ENCODE measurements around the gene CCDC146.
"Not testable (repeated sequence)": the region's sequence is repeated elsewhere in the genome, so short reads cannot be mapped to it uniquely, and the experiment has no call there.

CCDC146 gene, protein sequence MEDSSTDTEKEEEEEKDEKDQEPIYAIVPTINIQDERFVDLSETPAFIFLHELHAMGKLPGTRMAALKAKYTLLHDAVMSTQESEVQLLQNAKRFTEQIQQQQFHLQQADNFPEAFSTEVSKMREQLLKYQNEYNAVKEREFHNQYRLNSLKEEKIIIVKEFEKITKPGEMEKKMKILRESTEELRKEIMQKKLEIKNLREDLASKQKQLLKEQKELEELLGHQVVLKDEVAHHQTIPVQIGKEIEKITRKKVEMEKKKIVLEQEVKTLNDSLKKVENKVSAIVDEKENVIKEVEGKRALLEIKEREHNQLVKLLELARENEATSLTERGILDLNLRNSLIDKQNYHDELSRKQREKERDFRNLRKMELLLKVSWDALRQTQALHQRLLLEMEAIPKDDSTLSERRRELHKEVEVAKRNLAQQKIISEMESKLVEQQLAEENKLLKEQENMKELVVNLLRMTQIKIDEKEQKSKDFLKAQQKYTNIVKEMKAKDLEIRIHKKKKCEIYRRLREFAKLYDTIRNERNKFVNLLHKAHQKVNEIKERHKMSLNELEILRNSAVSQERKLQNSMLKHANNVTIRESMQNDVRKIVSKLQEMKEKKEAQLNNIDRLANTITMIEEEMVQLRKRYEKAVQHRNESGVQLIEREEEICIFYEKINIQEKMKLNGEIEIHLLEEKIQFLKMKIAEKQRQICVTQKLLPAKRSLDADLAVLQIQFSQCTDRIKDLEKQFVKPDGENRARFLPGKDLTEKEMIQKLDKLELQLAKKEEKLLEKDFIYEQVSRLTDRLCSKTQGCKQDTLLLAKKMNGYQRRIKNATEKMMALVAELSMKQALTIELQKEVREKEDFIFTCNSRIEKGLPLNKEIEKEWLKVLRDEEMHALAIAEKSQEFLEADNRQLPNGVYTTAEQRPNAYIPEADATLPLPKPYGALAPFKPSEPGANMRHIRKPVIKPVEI

GRCh38 chr7:77121860-77122681 is at the start of gene CCDC146:
Gene CCDC146 (plus strand): TSS chr7:77122615. CDS start chr7:77167669, 45,054 bp downstream.
- peak; percentile 67 to 88 (median 80) for DNase-seq

DNA sequence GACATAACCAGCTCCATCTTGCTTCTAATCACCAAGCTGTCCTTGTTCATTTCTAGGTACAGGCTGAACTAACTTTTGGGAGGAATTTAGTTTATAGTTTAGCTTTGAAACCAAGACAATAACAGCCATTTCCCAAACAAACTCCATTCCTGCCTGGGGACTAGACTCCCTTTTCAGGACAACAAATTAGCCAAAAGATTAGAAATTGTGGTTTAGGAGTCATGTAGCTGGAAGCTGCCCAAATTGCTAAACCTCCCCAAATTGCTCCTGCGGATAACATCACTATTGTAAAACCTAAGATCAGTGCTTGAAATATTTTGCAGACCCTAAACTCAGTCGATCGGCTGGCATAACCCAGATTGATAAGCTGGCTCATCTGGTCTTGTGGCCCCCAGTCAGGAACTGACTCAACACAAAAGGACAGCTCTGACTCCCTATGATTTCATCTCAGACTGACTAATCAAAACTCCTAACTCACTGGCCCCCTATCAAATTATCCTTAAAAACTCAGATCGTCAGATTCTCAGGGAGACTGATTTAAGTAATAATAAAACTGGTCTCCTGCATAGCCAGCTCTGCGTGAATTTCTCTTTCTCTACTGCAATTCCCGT is 47.5 kb upstream of the CCDC146 start:
- DNase-seq: not testable (repeated sequence)

DNA sequence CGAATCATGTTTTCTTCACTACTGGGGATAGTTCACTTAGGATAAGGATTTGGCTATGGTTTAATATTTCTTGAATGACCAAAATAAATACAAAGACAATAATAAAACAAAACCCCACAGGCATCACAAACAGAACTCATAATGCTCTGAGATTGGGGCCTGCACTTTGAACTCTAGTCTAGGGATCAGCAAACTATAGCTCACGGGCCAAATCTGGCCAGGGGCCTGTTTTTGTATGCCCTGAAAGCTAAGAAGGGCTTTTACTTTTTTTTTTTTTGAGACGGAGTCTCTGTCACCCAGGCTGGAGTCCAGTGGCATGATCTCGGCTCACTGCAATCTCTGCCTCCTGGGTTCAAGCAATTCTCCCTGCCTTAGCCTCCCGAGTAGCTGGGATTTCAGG is 45.4 kb upstream of the CCDC146 start:
- not testable (repeated sequence) for DNase-seq

DNA sequence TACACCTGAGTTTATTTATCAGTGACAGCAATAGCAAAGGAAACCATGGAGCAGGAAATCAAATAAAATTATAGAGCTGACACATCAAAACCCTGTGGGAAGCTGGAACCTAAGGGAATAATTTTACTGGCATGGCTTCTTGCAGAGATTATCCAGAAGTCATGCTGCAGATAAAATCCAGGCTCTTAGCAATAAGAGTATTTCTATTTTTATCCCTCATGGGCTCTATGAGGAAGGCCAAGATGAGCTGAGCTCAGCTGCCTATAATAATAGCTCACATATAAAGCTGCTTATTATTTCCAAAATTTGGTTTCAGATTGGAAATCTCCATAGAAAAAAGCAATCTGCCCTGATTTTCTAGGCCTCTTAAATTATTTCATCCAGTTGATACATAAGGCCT is 43.3 kb upstream of the CCDC146 start:
- not testable (repeated sequence) for DNase-seq

DNA sequence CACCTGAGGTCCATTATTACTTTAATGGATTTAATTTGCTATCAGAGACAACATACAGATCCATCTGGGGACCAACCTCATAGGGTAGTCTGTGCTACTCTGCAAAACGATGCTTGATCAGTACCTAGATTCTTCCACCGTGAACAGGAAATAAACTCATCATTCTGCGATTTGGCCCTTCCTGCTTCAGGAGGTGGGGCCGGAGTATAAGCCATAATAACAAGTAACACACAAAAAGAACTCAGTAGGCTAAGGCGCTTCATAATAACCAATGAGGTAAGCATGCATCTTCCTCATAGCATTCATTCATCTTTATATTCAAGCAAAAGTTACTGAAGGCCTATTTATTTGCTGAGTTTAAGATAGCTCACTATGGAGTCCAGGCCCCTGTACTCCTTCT is 42.8 kb upstream of the CCDC146 start:
- DNase-seq: not testable (repeated sequence)

GRCh38 chr7:77080236-77080635 is 42.2 kb upstream of the CCDC146 start:
- not testable (repeated sequence) for DNase-seq

DNA sequence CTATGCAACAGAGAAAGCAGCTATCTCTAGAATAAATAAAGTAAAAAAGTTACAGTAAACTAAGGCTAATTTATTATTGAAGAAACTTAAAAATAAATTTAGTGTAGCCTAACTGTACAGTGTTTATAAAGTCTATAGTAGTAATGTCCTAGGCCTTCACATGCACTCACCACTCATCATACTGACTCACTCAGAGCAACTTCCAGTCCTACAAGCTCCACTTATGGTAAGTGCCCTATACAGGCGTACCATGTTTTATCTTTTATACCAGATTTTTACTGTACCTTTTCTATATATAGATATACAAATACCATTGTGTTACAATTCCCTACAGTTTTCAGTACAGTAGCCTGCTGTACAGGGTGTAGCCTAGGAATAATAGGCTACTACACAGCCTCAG is 40.2 kb upstream of the CCDC146 start:
- DNase-seq: not testable (repeated sequence)

GRCh38 chr7:77092301-77092700 is 30.1 kb upstream of the CCDC146 start:
- not testable (repeated sequence) for DNase-seq

DNA sequence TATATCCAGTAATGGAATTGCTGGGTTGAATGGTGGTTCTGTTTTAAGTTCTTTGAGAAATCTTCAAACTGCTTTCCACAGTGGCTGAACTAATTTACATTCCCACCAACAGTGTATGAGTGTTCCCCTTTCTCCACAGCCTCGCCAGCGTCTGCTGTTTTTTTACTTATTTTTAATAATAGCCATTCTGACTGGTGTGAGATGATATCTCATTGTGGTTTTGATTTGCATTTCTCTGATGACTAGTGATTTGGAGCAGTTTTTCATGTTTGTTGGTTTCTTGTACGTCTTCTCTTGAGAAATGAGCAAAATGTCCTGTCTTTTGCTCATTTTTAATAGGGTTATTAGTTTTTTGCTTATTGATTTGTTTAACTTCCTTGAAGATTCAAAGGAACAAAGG is 21.9 kb upstream of the CCDC146 start:
- not testable (repeated sequence) for DNase-seq

DNA sequence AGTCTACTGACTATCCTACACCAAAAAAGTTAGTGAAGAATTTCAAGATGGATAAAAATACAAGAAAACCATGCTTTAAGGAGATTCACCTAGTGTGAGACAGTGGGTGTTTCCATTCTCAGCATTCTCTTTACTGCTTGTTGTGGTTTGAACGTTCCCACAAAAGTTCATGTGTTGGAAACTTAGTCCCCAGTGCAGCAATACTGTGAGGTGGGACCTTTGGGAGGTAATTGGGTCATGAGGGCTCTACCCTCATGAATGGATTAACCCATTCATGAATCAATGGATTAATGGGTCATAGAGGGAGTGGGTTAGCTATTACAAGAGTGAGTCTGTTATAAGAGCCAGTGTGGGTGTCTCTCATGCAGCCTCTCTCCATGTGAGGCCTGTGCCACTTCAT is 21.2 kb upstream of the CCDC146 start:
- DNase-seq: not testable (repeated sequence)

GRCh38 chr7:77102671-77103070 is 19.7 kb upstream of the CCDC146 start:
- DNase-seq: not testable (repeated sequence)

DNA sequence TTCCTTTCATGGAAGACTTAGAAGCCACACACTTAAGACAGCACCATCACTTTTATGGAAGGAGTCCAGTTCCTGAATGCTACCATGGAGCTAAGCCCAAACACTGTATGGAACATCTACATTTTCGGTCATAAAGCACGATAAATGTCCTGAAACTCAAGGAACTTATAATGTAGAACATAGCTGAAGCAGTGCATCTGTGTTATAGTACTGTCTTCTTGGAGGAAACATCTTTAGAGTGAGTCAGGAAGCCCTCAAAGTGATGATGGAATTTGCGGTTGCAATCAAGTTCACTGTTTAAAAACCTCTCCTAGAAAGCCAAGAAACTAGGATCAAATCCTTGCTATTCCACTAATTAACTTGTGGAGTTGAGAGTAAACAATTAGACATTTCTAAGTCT is 16.5 kb upstream of the CCDC146 start:
- DNase-seq: not testable (repeated sequence)

DNA sequence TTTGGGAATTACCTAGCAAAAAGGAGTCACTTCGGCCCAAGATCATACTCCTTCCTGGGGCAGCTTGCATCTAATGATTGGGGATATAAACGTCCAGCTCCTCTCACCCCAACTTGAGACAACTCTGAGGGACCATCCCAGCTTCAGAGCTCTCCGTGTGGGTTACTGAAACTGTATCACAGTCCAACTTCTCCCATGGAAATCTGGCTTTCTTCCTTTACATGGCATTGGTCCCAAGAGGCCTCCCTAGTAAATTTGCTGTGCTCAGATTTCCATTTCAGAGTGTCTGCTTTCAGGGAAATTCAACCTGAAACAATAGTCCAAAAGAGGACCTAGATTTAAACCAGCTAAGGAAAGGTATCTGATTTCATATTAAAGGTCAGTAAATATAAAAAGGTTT is 14.8 kb upstream of the CCDC146 start:
- not testable (repeated sequence) for DNase-seq

GRCh38 chr7:77108362-77108761 is 14.1 kb upstream of the CCDC146 start:
- not testable (repeated sequence) for DNase-seq

GRCh38 chr7:77112719-77113306 is 9.6 kb upstream of the CCDC146 start:
- not testable (repeated sequence) for DNase-seq

GRCh38 chr7:77125486-77125885 is 3.1 kb downstream of the CCDC146 start:
- not testable (repeated sequence) for DNase-seq

DNA sequence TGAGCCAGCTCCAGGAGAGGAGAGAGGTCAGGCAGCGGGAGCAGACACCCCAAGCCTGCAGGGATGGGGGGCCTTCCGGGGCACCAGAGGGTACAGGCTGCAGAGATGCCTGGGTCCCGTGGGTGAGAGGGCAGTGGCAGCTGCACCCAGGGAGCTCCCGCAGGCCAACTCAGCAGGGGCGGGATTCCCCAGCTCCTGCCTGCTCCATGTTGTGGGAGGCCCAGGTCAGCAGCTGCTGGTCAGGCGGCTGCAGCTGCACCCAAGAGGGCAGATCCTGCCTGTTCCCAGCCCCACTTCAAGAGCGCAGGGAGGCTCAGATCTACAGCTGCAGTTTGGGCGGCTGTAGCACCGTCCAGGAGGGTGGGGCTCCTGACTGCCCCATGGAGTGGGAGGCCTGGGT is 4.6 kb downstream of the CCDC146 start:
- not testable (repeated sequence) for DNase-seq

DNA sequence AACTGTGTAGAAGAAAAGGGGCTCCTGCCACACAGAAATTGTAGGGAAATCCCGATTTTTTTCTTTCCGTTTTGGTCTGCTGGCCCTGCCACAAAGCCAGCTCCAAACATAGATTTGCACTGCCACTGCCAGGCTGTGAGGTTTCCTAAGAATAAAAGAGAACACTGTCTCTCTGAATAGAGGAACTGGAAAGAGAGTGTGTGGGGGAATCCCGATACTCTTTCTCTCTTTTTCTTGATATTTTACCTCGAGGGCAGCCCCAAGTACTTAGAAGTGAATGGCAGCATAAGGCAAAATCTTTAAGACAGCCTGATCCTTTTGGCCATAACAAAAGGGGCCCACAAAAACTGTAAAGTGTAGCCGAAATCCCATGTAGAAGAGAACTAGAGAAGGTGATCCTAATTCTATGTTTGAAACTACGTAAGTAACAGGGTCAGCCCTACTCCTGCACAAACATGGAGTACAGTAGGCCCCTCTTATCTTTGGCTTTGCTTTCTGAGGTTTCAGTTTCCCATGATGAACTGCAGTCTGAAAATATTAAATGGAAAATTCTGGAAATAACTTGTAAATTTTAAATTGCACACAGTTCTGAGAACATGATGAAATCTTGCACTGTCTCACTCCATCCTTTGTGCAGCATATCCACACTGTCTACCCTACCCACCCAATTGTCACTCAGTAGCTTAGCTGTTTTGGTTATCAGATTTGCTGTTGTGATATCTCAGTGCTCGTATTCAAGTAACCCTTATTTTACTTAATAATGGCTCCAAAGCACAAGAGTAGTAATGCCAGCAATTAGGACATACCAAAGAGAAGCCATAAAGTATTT is 6.4 kb downstream of the CCDC146 start:
- not testable (repeated sequence) for DNase-seq

DNA sequence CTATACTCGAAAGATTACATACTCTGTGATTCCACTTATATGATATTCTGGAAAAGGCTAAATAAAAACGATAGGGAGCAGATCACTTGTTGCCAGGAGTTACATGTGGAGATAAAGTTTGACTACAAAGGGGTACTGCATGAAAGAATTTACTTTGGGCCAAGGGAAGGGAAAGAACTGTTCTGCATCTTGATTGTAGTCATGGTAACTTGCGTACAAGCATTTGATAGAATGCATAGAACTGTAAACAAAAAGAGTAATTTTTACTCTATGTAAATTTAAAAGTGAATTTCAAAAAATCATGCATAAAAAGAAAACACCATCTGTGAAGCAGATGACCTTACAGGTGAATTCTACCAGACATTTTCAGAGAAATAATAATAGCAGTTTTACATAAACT is 9.4 kb downstream of the CCDC146 start:
- not testable (repeated sequence) for DNase-seq

DNA sequence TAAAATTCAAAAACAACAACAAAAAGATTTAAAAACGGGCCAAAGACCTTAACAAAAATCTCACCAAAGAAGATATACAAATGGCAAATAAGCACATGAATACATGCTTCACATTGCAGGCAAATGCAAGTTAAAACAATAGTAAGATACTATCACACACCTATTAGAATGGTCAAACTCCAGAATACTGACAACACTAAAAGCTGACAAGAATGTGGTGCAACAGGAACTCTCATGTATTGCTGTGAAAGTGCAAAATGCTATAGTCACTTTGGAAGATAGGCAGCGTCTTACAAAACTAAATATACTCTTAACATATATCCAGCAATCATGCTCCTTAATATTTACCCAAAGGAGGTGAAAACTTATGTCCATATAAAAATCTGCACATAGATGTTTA is 16.3 kb downstream of the CCDC146 start:
- not testable (repeated sequence) for DNase-seq

- DNase-seq: not testable (repeated sequence)
Observed at GRCh38 chr7:77140291-77140690, 17.9 kb downstream of the CCDC146 start.

All from activated naive CD4-positive, alpha-beta T cell (primary cell).